ENCODE data around the gene DPYSL3.
"Not testable (repeated sequence)": the region's sequence is repeated elsewhere in the genome, so short reads cannot be mapped to it uniquely, and the experiment has no call there.

DPYSL3 gene

DNA sequence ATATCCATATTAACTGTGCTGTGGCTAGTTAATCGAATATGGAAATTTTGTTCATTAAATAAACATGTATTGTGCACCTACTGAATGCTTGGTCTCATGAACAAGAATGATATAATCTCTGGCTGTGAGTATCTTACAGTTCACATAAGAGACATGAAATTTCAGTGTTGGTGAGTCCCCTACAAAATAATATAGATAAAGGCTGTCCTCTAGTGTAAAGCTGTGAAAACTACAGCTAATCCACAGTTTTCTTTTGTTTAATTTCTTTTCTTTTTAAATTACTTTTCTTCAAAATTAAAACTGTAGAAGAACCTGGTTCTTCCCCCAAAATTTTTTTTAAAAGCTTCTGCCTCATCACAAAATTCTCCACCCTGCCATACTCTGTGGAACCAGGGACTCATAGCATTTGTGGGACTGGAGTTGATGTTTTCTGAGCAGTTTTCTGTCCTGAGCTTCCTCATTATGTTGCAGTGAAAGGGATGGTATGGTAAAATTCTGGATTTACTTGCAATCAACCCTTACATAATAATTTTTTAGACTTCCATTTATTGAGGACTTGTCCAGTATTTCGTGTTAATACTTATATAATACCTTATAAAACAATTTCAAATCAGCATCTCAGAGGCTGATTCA, 140.0 kb downstream of the DPYSL3 start:
- no peak for DNase-seq (ENCODE audit: low read depth)

DNA sequence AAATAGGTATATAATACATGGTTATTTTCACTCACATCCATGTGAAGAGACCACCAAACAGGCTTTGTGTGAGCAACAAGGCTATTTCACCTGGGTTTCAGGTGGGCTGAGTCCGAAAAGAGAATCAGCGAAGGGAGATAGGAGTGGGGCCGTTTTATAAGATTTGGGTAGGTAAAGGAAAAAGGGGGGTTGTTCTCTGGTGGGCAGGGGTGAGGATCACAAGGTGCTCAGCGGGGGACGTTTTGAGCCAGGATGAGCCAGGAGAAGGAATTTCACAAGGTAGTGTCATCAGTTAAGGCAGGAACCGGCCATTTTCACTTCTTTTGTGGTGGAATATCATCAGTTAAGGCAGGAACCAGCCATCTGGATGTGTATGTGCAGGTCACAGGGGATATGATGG, 142.5 kb downstream of the DPYSL3 start:
- not testable (repeated sequence) for DNase-seq (ENCODE audit: low read depth)

DNA sequence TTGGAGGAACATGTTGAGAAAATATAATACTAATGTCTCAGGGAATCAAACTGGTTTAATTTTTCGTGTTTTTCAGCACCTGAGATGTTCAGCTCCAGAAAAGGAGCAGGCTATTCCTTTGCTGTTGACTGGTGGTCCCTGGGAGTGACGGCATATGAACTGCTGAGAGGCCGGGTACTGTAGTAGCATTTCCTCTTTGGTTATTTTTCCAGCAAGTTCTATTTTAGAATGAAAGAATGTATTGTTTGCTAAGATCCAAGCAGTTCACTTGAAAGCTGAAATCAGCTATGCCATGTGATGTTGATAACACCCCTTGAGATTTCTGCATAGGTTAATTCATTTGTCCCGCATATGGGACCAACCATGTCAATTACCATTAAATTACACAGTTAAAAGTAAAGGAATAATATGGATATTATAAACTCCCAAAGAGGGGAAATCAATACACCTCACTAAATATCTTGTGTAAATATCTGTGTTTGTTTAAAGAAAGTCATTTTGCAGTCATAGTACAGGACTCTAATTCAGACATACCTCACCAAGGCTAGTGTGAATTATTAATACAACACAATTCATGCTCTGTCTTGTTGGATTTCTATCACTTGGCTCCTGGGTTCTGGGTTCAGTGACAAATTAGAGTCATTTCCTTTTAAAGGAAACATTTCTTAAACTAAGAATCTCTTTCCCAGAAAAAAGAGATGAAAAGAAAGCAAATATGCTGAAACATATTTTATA, 148.3 kb downstream of the DPYSL3 start:
- DNase-seq (ENCODE audit: low read depth) = no peak

DNA sequence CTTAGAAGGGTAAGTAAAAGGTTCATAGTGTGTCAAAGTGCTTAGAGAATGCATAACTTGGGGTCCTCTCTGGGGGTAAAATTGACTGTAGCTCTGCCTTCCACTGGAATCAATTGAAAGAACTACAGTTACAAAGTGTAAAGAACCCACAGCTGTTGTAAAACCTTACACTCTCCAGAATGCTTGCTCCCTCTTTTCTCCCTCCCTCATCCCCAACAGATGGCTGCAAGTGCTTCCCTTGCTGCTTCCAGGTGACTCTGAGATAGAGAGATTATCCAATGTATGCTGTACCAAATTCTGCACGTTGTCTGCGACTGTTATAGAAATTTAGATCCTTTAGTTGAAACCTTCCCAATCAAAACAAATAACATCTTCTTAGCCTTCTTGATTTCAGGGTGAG, 149.1 kb downstream of the DPYSL3 start:
- no peak for DNase-seq (ENCODE audit: low read depth)

DNA sequence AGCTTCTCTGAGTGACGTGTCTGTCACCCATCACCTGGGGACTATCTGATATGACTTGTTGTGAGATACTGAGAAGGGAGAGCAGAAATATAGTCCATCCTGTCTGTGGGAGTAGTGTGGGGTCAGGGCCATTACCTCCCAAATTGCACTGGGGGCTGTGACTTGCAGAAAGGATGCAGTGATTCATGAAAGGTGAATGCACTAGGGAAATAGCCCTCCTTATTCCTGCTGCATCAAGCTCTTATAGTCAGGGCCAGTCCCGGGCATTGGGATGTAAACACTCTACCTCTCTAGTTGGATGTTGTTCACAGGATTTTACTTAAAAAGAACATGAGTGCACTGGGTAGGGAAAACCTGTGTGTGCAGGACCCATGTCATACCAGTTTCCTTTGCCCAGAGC, 150.3 kb downstream of the DPYSL3 start:
- DNase-seq (ENCODE audit: low read depth) = no peak

DNA sequence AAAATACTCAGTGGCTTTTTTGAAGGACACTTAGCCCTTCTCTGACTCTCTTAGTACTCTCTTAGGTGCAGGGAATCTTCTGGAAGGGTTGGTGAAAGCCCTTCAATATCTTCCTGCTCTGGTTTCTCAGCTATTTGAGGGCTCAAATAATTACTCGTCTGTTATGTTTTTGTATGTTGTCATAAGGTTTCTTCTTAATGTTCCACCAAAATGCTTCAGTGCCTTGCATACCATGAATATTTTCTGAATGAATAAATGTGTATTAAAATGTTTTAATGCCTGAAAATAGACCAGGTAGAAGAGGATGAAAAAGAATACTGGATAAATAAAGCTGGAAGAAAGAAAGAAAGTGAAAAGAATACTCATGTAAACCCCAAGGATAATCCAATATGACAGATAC, 150.8 kb downstream of the DPYSL3 start:
- no peak for DNase-seq (ENCODE audit: low read depth)

DNA sequence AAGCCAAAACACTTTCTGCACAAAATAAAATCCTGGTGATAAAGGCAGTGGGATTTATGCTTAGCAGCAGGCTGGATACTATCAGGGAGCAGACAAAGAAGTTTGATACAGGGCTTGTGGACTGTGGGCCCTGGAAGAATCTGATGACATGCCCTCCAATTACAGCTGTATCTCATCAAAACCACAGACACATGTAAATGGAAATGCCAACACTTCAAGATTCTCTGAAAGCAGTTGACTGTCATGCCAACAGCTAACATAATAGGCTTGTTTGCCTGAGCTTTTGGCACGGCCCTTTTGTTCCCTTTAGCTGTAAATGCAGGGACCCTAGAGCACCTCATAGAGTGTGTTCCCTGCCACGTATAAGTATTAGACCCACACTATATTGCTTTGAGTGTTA, 160.6 kb downstream of the DPYSL3 start:
- DNase-seq (ENCODE audit: low read depth) = no peak

DNA sequence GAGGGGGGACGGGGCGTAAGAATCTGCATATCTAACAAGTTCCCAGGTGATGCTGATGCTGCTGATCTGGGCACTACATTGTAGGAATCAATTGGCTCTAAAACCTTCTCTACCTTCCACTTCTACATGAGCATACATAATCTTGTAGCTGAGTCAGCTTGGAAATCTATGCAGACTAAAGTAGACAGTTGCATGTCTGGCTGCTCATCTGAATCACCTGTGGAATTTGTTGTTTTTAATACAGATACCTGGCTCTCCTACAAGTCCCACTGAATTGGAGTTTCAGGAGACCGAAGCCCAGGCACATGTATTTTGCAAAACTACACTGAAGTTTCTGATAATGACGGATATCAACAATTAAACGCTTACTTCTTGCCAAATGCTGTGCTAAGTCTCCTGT, 161.4 kb downstream of the DPYSL3 start:
- DNase-seq (ENCODE audit: low read depth) = no peak

DNA sequence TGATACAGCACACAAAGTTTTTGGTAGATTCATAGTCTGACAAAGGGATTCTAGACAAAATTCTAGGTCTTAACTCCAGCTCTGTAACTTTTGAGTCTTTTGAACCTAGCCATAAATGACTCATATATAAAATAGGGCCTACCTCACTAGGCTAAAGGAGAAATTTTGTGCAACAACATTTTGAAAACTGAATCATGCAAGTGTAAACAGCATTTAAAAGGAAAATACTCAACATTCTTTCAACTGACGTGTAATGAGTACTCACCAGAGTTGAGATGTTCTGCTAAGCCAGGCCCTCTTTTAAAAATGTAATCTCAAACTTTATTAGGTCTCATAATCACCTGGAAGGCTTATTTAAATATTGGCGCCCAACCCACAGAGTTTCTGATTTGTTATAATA, 161.8 kb downstream of the DPYSL3 start:
- no peak for DNase-seq (ENCODE audit: low read depth)

DNA sequence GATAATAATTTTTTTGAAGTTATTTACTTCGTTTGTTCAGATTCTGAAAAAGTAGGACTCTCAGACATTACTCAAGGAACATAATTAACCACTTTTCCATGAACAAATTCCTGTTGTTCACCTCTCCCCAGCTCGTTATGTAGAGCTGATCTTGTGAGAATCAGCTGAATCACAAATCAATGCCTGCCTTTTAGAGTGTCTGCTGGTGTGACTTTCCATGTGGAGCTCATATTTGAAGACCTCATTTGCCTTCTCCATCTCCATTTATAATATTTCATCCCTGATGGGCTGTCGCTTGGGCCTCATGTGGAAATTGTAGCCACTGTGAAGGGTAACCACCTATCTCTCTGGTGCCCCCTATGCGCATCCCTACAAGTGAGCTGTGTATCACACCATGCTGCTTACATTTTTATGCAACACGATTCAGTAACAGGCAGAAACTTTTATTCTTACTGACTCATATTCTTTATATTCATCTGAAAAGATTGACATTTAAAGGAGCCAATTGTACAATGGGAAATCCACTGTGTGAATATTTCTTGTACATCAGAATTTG, 163.8 kb downstream of the DPYSL3 start:
- no peak for DNase-seq (ENCODE audit: low read depth)

DNA sequence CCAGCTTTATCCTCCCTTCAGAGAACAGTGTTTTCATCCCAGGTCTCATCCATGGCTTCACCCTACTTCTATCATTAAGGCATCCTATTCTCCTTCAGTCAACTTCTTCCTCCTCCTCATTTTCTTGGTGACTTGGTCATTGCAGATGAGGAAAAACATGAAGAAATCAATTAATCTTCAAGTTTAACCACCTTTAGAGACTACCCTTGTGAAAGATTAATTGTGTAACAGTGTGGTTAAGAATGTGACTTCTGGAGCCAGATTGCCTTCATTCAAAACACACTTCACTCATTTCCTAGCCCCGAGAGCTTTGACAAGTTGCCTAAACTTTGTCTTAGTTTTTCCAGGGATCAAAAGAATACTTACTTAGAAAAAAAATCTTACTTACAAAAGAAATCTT, 165.0 kb downstream of the DPYSL3 start:
- no peak for DNase-seq (ENCODE audit: low read depth)

DNA sequence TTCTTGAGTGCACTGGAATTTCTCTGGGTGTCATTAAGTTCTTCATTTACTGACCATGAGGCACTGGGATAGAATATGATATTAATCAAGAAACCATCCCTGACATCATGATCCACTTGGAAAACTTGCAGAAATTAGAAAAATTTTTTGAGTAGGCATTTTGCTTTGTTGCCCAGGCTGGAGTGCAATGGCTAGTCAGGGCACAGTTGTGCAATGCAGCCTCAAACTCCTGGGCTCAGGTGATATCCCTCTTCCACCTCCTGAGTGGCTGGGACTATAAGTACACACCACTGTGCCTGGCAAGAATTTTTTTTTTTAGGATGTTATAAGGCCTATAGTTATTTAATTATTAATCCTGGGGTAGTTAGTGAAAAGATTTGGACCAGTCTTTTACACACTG, 168.5 kb downstream of the DPYSL3 start:
- no peak for DNase-seq (ENCODE audit: low read depth)

DNA sequence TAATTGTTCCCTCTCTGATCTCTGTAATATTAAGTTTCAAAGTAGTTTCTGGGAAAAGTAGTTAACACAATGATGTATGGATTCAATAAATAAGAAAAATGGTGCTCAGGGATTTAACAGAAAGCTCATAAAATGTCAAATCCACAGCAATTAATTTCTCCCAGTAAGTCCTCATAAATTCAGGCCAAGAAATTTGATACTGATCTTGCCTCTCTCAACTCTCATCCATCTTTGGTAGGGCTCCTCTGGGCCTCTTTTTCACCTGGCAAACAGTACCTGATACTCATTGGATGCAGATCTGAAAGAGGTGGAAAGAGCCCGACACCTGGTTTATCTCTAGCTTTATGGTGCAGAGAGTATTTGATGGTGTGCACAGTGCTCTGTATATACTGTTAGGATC, 168.9 kb downstream of the DPYSL3 start:
- no peak for DNase-seq (ENCODE audit: low read depth)

Data from activated T-cell treated with anti-CD3 and anti-CD28 coated beads for 24 hours (primary cell).